Dermis microvascular lymphatic vessel endothelial cell (primary cell): ENCODE results near the gene NFS1. TPM values are rescaled to one million over a fixed set of nuclear protein-coding genes. Genes with fewer than 3 reads are reported as not detected.
A peak's percentile ranks its signal among the peaks of the same experiment; 100 is the strongest.

Experiments
- DNase-seq, 2 donors: peaks; one replicate each; pipeline versions ENCODE4 v3.0.0 to v3.0.0-alpha.2; 2010; ENCODE audit warnings: low read depth in 2 of 2
- total RNA-seq: library from RNA; depleted of rRNA; stranded (reverse); fragments of >200 nt; gene quantifications from 2 replicates; pipeline ENCODE4 v1.2.1, GENCODE V29; 2014

Gene NFS1
- total RNA-seq, 1 donor from 2014 or later: 15.1 TPM

DNA sequence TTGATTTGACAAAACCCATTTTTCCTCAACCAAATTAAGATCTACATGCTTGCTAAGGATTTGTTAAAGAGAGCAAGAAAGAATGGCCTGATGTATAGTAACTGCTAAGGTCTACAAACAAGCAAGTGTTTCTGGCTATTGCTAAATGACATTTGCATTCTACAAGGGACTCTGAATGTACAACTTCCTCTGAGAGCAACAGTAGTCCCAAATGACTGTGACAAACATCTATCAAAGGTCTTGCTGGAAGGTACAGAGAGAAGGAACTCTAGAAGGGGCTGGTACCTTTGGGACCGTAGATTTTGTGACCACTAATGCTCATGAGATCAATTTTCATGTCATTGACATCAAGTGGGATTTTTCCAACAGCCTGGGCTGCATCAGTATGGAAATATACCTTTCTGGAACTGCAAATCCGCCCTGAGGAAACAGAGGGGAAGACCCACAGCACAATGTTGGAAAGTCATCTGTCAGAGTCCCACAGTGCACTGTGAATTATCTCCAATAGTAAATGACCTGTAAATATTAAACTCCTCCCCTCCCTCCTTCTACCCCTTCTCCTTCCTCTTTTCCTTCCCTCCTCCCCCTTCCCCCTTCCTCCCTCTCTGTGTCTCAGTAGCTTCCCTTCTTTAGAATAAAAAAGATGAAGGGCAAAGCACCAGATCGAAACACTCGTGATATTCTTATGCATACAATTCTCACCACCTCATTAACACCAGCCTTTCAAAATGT is 18.5 kb downstream of the NFS1 start:
- DNase-seq: no peak

DNA sequence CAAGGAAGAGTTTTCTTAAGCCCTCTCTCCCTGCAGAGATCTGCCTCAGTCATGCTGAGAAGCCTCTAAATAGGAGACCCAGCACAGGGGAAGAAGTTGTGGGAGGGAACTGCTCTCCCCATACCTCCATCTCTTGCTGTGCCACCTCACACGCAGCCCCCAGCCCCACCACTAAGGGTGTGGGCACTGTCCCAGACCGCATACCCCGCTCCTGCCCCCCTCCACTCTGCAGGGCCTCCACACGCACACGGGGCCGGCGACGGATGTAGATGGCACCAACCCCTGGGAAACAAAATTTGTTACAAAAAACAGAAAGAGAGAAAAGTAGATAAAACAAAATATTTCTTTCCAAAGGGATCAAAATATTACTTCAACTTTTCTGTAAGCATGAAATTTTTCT is 24.2 kb downstream of the NFS1 start:
- DNase-seq: no peak

DNA sequence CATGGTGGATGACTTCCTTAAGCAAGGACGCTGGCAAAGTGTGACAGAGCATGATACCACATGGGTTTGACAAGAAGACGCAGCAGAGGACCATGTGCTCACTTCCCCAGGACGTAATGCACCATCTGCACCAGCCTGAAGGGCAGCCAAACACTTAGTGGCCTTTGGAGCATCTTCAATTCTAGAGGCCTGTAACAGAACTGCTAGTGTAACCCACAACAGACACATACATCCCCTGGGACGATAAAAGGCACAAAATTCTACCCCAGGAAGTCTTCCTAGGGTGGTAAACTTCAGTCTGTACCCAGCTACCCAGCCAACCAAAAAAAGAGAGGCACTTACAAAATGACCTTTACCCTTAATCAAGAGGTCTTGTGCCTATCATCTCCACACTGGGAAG is 25.3 kb downstream of the NFS1 start:
- DNase-seq: no peak

DNA sequence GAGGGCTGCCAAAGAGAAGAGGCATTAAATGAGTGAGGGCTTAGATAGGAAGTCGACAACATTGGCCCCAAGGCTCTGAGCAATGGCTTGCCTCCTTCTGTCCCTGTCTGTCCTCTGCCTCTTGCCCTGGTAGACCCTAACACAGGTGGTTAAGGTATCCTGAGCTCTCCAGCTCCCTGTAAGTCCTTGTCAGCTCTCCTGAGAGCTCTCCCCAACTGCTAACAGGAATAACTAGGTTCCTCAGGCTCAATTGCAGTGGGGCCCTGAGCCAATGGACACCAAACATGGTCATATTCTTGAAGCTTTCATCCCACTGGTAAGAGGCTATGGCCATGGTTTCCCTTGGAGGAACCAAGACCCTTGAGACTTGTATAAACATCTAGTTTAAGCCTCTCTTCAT is 29.5 kb downstream of the NFS1 start:
- no peak for DNase-seq

DNA sequence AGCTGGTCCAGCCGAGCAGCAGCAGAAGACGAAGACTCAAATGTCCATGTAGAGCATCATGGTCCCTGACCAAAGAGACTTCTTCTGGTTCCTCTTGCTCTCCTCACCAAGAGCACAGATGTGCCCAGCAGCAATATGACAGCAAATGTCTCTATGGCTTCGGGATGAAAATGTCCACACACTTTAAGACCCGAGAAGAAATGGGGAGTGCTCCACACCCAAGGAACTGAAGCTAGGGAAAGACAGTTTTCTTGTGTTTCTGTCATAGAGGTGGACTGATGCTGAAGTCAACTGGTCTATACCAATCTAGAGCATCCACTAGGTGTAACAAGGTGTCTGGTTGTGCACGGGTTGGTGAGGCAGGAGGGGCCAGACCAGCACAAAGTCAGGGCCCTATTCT is 29.9 kb downstream of the NFS1 start:
- DNase-seq: no peak

DNA sequence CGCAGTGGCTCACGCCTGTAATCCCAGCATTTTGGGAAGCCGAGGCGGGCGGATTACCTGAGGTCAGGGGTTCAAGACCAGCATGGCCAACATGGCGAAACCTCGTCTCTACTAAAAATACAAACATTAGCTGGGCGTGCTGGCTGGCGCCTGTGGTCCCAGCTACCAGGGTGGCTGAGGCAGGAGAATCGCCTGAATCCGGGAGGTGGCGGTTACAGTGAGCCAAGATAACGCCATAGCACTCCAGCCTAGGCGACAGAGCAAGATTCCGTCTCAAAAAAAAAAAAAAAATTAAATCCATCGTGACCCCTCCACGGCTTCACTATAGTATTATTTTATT is 33.2 kb downstream of the NFS1 start:
- no peak for DNase-seq

DNA sequence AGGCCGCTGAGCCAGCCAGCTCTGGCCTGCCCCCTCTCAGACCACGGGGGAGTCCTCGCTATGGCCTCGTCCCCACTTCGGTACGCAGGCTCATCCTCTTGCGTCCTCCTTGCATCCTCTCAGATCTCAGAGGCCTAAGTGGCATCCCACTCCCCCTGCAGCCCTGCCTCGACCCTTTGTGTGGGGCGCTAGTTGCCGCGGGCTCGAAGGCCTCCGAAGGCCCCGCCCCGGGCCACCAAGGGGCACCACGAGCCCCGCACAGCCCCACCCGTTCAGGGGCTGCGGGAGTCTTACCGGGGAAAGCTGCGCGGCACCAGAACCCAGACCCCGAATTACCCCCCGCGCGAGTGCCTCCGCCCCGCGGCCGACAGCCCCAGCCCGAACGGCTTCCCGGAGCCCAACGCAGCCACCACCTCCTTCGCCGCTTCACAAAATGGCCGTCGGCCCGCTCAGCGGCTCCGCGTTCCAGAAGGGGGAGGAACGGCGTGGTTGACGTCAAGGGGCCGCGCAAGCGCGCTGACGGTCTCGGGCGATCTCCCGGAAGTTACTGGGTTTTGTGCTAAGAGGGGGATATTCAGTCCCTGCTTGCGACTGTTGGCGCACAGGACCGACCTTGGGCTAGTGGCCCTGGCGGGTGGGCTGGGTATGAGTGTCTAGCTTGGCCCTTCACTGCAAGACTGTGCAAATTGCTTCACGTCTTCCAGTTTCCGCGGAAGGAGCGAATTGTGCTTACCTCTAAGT is 34.5 kb downstream of the NFS1 start, which contains the start of the genes CPNE1 and RBM12:
CPNE1 (minus strand) TSS at position 435 of the 741 bp plus-strand sequence. CDS start 31,977 bp downstream, outside the sequence.
RBM12 (minus strand) TSS at position 435 of the 741 bp plus-strand sequence. CDS start 9,578 bp downstream, outside the sequence.
- peak; percentile 89 to 93 for DNase-seq

DNA sequence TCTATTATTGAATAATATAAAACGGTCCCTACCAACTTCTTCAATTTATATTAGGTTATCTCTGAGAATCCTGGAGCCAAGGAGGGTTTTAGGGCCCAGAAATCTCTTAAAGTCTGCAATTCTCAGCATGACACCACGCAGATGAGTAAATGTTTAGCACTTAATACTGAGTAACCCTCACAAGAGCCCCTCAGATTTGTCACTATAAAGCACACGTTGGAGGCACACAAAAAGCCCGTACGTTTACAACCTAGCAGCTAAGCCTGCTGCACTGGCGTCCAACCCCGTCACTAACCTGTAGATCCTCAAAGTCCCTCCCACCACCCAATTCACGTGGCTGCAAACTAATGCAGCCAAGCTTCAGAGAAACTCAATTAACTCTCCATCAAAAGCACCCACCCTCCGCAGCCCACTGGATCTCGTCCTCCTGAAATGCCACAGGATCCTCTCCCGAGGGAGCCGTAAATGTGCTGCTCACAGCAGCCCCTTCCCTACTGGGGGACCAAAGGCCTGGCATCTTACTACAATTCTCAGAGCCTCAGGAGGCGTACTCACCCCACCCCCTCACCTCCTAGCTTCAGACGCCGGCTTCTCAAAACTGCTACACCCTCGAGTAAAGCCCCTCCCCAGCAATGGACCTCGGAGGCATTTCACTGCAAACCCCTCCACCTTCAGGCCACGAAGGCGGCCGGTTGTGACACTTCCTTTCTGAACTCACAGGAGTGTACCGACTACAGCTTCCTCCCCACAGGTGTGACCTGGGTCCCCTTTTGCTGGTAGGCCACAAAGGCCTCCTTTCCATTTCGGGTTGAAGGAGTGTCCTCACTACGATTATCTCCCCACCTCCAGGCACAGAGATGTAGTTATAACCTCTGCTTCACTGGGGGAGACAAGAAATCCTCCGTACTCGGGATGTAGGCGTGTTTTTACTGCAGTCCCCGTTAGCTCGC is 35.4 kb downstream of the NFS1 start:
- DNase-seq: peak in 1 of 2 donors; percentile 56

DNA sequence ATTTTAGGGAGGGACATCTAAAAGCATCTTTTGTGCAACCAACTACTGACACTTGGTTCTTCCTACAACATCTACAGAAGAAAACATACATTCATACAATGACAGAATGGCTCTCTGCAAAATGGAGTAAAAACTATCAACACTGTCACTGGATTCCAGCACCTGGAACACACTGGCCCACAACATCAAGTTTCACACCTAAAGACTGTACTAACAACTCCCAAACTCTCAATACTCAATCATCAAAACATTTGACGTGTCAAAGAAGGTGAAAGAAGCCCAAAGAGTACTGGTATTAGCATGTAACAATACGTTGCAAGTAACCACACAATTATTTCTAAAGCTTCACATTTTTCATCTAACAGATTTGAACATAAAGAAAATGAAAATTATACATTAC is 36.6 kb downstream of the NFS1 start:
- DNase-seq: no peak

DNA sequence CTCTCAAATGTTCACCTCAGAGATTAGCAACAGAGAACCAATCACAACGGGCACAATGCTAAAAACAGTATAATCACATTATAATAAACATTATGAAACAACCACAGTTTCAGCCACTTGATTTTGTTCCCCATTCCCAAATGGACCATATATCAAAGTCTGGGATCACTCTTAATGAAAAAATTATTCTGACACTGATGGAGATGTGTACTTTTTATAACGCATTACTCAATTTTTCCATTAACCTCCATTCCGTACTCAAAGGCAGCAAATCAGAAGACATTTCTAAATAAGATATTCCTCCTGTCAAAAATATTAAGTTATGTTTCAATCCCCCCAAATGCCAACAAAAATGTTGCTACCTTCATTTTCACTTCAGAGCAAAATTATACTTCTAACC is 37.2 kb downstream of the NFS1 start:
- DNase-seq: peak in 1 of 2 donors; percentile 14

DNA sequence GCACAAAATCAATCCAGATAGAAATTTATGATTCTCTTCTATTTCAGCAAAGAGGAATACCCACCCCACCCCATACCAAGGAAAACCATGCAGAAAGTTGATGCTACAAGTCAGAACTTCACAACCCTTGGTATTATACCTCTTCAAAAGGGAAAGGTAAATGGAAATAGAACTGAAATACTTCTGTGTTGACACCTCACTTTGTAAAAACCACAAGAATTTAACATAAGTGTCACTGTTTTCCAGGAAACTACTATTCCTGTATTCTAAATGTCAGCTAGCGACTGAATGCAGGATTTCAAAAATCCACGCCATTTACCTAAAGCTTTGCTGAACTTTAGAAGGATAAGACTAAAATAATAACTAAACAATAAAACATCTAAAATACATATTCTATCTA is 38.1 kb downstream of the NFS1 start:
- DNase-seq: no peak

DNA sequence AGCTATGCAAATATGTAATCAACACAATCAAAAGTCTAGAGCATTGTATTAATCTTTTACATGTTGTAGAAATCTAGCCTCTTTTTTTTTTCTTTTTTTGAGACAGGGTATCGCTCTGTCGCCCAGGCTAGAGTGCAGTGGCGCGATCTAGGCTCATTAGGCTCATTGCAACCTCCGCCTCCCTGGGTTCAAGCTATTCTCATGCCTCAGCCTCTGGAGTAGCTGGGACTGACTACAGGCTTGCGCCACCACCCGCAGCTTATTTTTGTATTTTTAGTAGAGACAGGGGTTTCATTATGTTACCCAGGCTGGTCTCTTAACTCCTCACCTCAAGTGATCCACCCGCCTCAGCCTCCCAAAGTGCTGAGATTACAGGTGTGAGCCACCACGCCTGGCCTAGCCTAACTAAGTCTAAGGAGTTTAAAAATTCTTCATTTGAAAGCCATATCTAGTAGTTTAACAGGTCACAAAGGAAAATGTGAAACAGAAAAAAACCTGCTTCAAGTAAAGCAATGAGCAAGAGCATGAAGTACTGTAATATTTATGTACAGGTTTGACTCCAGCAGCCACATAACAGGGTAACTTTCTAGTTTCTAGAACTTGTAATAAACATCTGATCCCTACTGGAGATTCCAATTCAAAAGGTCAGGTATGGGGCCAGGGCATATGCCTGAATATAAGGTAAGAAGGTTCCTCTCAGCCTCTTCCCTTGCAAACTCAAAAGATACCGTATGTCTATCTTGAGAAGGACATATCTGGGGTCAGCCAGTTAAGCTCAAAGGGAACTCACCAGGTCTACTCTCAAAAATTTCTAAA is 38.8 kb downstream of the NFS1 start:
- no peak for DNase-seq

DNA sequence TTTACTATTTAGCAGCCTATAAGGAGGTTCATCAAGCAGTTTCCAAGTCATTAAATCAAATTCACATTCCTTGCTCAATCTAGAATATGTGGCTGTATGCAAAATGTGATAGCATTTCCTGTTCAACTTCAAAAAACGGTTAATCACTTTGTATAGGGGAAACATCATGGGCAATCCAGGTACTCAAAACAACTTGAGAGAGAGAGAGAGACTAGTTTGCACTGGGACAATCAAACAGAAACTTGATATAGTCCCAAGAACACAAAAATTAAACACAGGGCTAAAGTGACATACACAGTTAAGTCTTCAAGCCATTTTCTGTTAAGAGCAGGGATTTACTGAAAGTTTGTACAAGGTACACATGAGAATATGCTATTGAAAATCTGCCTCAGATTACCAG is 41.9 kb downstream of the NFS1 start:
- no peak for DNase-seq

DNA sequence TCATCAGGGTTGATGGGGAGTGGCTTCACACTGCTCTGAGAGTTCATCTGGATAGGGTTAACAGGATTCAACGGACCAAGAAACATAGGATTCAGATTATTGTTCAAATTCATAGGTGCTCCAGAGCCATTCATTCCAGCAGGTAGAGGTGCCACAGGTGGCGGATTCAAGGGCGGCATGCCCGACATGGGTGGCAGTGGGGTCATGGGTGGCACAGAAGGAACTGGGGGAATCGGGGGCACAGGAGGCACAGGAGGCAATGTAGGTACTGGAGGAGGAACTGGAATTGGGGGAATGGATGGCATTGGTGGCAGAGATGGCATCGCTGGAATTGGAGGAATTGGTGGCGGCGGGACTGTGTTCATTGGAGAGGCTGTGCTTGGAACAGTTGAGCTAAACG is 44.7 kb downstream of the NFS1 start:
- no peak for DNase-seq

DNA sequence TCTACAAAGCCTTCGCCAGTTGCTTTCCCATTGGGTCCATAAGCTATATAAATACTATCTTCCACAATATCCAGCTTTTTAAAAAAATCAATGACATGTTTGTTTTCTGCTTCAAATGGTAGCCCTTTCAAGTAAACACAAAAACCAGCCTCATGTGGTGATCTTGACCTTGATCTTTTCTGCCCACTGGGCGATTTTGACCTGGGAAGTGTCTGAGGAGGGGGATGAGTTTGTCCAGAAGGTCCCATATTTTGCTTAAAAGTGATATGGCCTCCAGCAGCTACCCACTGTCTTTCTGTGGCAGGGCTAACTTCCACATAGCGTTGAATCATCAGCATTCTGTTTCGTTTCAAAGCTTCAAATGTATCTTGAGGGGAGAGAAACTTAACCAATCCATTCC is 45.3 kb downstream of the NFS1 start:
- no peak for DNase-seq

DNA sequence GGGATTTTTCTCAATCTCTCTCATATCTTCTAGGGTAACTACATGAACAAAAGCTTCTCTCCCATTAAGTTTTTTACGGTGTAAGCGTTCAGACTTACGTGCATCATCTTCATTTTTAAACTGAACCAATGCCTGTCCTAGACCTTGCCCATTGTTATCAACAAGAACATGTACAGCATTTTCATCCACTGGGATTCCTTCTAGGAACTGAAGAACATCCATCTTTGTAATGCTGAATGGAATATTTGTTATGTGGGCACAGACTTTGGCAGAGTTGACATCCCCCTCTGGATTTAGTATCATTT is 45.8 kb downstream of the NFS1 start:
- no peak for DNase-seq

DNA sequence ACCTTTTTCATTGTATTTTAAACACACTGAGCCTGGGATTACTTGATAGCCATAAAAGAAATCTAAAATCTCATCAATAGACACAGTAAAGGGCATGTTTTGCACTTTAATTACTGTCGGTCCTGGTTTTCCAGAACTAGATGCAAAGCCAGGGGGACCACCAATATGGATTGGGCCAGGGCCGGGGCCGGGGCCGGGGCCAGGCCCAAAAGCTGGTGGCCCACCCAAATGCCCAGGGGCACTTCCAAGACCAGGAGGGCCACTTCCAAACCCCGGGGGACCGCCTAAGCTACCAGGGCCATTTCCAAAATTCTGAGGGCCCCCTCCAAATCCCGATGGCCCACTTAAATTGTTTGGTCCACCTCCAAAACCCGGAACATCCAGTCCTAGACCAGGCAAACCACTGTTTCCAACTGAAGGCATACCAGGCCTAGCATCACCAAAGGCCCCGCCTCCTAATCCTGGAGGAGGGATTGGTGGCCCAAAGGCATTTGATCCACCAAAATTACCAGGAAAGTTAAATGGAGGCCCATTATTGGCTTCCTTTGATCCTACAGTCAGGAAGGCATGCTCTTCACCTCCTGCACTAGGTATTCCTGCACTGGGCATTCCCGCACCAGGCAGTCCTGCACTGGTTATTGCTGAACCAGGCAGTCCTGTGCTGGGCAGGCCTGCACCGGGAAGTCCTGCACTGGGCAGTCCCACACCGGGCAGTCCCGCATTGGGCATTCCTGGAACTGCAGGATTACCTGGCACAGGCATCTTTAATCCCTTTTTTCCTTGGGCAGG is 46.3 kb downstream of the NFS1 start:
- DNase-seq: no peak

DNA sequence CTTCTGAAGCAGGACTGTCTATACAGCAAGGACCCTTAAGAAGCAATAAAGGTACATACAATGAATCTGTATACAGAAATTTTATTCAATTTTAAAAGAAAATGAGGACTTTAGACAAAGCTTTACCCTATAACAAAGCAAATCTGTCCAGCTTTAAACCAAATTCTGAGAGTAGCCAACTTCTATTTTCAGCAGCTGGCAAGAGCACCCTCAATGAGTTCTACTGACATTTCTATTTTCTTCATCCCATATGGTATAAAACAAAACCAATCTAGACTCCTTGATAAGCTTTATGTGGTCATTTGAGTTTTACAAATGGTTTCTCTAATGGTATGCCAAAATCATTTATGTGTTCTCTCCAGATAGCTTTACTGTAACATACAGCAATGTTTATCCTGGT is 47.2 kb downstream of the NFS1 start:
- no peak for DNase-seq

DNA sequence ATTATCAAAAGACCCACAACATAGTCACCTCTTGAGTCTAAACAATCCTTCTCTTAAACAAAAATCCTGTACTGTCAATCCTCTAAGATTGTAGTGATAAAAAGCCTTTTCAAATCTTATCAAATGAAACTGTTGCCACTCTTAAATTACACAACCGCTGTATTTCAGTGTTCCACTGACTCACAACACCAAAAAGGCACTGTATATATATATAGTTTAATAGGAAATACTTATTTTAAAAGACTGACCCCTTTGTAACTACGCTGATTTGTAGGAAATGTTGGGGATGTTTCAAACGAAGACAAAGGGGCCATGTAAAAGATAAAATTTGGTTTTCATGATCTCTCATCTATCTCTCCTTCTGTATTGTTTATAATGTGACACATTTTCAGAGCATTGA is 48.5 kb downstream of the NFS1 start:
- no peak for DNase-seq

DNA sequence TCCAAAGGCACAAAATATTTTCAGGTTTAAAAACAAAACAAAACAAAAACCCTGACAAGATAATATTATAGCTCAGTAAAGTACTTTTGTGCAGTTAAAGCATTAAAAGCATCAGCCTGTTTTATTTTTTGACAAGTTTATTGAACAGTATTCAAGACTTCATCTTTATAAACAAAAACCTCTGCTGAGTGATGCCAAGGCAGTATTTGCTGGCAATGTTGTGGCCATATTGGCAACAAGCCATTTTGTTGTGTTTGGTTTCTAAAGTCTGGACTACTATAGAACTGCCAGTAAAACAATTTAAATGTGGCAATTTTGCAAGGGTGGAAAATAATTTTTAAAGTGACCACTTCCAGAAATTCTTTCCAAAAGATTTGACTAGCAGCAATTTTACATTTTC is 50.3 kb downstream of the NFS1 start:
- peak; percentile 25 to 41 for DNase-seq
